ENCODE data around the gene UNCX.
"Not testable (repeated sequence)": the region's sequence is repeated elsewhere in the genome, so short reads cannot be mapped to it uniquely, and the experiment has no call there.

The UNCX gene

DNA sequence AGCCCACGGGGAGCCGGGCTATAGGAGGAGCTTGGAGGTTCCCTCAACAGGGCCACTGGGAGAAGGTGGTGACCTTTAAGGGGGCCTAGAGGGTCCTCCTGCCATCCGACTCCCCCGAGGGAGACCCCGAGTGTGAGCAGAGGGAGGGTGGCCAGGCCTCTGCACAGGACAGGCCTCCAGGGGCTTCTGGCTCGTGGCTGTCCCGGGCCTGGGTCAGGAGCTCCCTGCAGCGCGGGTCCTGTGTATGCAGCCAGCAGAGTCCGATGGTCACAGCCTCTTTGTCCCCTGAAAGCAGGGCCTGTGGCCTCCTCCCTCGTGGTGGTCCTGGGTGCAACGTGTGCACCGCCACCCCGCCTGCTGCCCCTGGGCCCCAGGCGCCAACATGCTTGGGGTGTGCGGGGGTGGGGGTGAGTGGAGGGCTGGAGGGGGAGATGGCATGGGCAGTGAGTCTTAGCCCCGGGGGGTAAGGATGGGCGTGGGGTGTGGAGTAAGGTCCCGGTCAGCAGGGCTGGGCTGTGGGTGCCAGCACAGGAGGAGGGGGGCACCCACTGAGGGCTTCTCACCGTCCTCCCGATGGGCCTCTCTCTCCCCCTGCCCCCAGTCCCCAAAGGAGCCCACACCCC, 27.1 kb downstream of the UNCX start:
- H3K27ac ChIP-seq (ENCODE audit: low read depth in 2 of 2, low read length in 2 of 2), result no peak overlapping the region
- H3K4me1 ChIP-seq (ENCODE audit: control insufficient read depth in 2 of 2, insufficient read depth in 2 of 2, low read length in 2 of 2), result no peaks in the 10 kb centered on the region
- no peaks in the 10 kb centered on the region for H3K36me3 ChIP-seq (ENCODE audit: control insufficient read depth in 2 of 2, insufficient read depth in 2 of 2, low read length in 2 of 2)
- no peak overlapping the region for H3K9ac ChIP-seq (ENCODE audit: low read depth in 1 of 2, low read length in 2 of 2)
- H3K27me3 ChIP-seq (ENCODE audit: control insufficient read depth in 2 of 2, insufficient read depth in 2 of 2, low read length in 2 of 2), result peaks cover 6 to 17% of the 10 kb centered on the region in 2 donors
- no peak overlapping the region for H3K4me3 ChIP-seq (ENCODE audit: low read length in 2 of 2)
- no peaks in the 10 kb centered on the region for H3K9me3 ChIP-seq (ENCODE audit: control insufficient read depth in 2 of 2, low read length in 2 of 2)

- Histone ChIP-seq H3K9me3 (ENCODE audit: control insufficient read depth in 2 of 2, low read length in 2 of 2) (no peaks in the 10 kb centered on the region), H3K4me3 (ENCODE audit: low read length in 2 of 2) (no peak overlapping the region), H3K4me1 (ENCODE audit: control insufficient read depth in 2 of 2, insufficient read depth in 2 of 2, low read length in 2 of 2) (no peaks in the 10 kb centered on the region), H3K36me3 (ENCODE audit: control insufficient read depth in 2 of 2, insufficient read depth in 2 of 2, low read length in 2 of 2) (no peaks in the 10 kb centered on the region), H3K9ac (ENCODE audit: low read depth in 1 of 2, low read length in 2 of 2) (no peak overlapping the region), H3K27me3 (ENCODE audit: control insufficient read depth in 2 of 2, insufficient read depth in 2 of 2, low read length in 2 of 2) (peaks cover 6 to 17% of the 10 kb centered on the region in 2 donors), H3K27ac (ENCODE audit: low read depth in 2 of 2, low read length in 2 of 2) (no peak overlapping the region)
These were observed 27.6 kb downstream of the UNCX start for GRCh38 chr7:1260244-1260635.

- H3K4me1 ChIP-seq (ENCODE audit: control insufficient read depth in 2 of 2, insufficient read depth in 2 of 2, low read length in 2 of 2); H3K36me3 ChIP-seq (ENCODE audit: control insufficient read depth in 2 of 2, insufficient read depth in 2 of 2, low read length in 2 of 2); H3K4me3 ChIP-seq (ENCODE audit: low read length in 2 of 2); H3K9me3 ChIP-seq (ENCODE audit: control insufficient read depth in 2 of 2, low read length in 2 of 2); H3K27ac ChIP-seq (ENCODE audit: low read depth in 2 of 2, low read length in 2 of 2); H3K9ac ChIP-seq (ENCODE audit: low read depth in 1 of 2, low read length in 2 of 2): not testable (repeated sequence)
- H3K27me3 ChIP-seq (ENCODE audit: control insufficient read depth in 2 of 2, insufficient read depth in 2 of 2, low read length in 2 of 2), result peaks cover 6 to 14% of the 10 kb centered on the region in 2 donors
These were observed 28.4 kb downstream of the UNCX start for GRCh38 chr7:1261036-1261435.

GRCh38 chr7:1262441-1262840, 29.8 kb downstream of the UNCX start:
- no peak overlapping the region for H3K27ac ChIP-seq (ENCODE audit: low read depth in 2 of 2, low read length in 2 of 2)
- H3K27me3 ChIP-seq (ENCODE audit: control insufficient read depth in 2 of 2, insufficient read depth in 2 of 2, low read length in 2 of 2), result peaks cover 6 to 14% of the 10 kb centered on the region in 2 donors
- no peaks in the 10 kb centered on the region for H3K9me3 ChIP-seq (ENCODE audit: control insufficient read depth in 2 of 2, low read length in 2 of 2)
- no peaks in the 10 kb centered on the region for H3K4me1 ChIP-seq (ENCODE audit: control insufficient read depth in 2 of 2, insufficient read depth in 2 of 2, low read length in 2 of 2)
- H3K4me3 ChIP-seq (ENCODE audit: low read length in 2 of 2), result no peak overlapping the region
- no peaks in the 10 kb centered on the region for H3K36me3 ChIP-seq (ENCODE audit: control insufficient read depth in 2 of 2, insufficient read depth in 2 of 2, low read length in 2 of 2)
- H3K9ac ChIP-seq (ENCODE audit: low read depth in 1 of 2, low read length in 2 of 2), result no peak overlapping the region

GRCh38 chr7:1263391-1263951, 30.8 kb downstream of the UNCX start:
- Histone ChIP-seq H3K9ac (ENCODE audit: low read depth in 1 of 2, low read length in 2 of 2) (no peak overlapping the region), H3K36me3 (ENCODE audit: control insufficient read depth in 2 of 2, insufficient read depth in 2 of 2, low read length in 2 of 2) (no peaks in the 10 kb centered on the region), H3K4me1 (ENCODE audit: control insufficient read depth in 2 of 2, insufficient read depth in 2 of 2, low read length in 2 of 2) (no peaks in the 10 kb centered on the region), H3K9me3 (ENCODE audit: control insufficient read depth in 2 of 2, low read length in 2 of 2) (no peaks in the 10 kb centered on the region), H3K27ac (ENCODE audit: low read depth in 2 of 2, low read length in 2 of 2) (no peak overlapping the region), H3K4me3 (ENCODE audit: low read length in 2 of 2) (no peak overlapping the region), H3K27me3 (ENCODE audit: control insufficient read depth in 2 of 2, insufficient read depth in 2 of 2, low read length in 2 of 2) (peaks cover 5 to 14% of the 10 kb centered on the region in 2 donors)

GRCh38 chr7:1264345-1265280, 31.9 kb downstream of the UNCX start:
- peaks cover 4 to 16% of the 10 kb centered on the region in 2 donors for H3K27me3 ChIP-seq (ENCODE audit: control insufficient read depth in 2 of 2, insufficient read depth in 2 of 2, low read length in 2 of 2)
- H3K27ac ChIP-seq (ENCODE audit: low read depth in 2 of 2, low read length in 2 of 2), result no peak overlapping the region
- H3K9me3 ChIP-seq (ENCODE audit: control insufficient read depth in 2 of 2, low read length in 2 of 2), result no peaks in the 10 kb centered on the region
- H3K4me3 ChIP-seq (ENCODE audit: low read length in 2 of 2), result no peak overlapping the region
- H3K4me1 ChIP-seq (ENCODE audit: control insufficient read depth in 2 of 2, insufficient read depth in 2 of 2, low read length in 2 of 2), result no peaks in the 10 kb centered on the region
- no peak overlapping the region for H3K9ac ChIP-seq (ENCODE audit: low read depth in 1 of 2, low read length in 2 of 2)
- no peaks in the 10 kb centered on the region for H3K36me3 ChIP-seq (ENCODE audit: control insufficient read depth in 2 of 2, insufficient read depth in 2 of 2, low read length in 2 of 2)

DNA sequence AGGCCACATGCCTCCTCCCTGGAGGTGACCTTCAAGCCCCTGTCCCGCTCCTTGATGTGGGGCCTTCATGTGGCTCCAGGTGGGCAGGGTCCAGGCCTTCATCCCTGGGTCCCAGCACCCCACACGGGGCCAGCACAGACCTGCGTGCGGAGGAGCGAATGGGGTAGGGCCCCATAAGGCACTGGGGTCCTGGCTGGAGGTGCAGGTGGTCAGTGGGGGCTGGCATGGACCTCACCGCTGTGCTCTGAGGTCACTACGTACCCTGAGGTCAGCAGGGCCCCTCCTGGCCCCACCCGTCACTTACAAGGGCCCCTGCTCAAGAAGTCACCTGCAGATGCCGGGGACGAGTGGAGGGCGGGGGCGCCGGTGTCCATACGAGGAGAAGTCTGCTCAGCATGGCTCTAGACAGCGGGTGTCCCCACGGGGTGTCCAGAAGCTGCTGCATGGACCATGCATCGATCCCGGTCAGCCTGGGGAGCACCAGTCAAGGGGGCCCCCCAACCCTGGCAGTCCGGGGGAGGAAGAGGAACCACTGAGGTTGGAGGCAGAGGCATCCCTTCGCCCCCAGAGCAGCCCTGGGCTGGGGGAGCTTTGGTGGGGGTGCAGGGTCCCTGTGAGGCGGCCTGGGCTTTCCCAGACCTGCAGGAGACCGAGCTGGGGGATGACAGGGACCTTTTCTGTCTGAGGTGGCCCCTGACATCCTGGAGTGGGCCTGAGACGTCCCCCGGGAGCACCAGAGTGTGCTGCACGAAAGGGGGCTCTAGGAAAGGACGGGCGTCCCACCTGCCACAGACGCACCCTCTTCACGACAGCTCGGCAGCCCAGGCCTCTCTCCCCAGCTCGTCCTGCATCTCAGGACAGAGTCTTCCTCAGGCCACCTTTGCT, 34.6 kb downstream of the UNCX start:
- Histone ChIP-seq H3K27ac (ENCODE audit: low read depth in 2 of 2, low read length in 2 of 2) (no peak overlapping the region), H3K4me1 (ENCODE audit: control insufficient read depth in 2 of 2, insufficient read depth in 2 of 2, low read length in 2 of 2) (no peaks in the 10 kb centered on the region), H3K9me3 (ENCODE audit: control insufficient read depth in 2 of 2, low read length in 2 of 2) (no peaks in the 10 kb centered on the region), H3K27me3 (ENCODE audit: control insufficient read depth in 2 of 2, insufficient read depth in 2 of 2, low read length in 2 of 2) (peaks cover 4 to 18% of the 10 kb centered on the region in 2 donors), H3K36me3 (ENCODE audit: control insufficient read depth in 2 of 2, insufficient read depth in 2 of 2, low read length in 2 of 2) (no peaks in the 10 kb centered on the region), H3K9ac (ENCODE audit: low read depth in 1 of 2, low read length in 2 of 2) (no peak overlapping the region), H3K4me3 (ENCODE audit: low read length in 2 of 2) (no peak overlapping the region)

DNA sequence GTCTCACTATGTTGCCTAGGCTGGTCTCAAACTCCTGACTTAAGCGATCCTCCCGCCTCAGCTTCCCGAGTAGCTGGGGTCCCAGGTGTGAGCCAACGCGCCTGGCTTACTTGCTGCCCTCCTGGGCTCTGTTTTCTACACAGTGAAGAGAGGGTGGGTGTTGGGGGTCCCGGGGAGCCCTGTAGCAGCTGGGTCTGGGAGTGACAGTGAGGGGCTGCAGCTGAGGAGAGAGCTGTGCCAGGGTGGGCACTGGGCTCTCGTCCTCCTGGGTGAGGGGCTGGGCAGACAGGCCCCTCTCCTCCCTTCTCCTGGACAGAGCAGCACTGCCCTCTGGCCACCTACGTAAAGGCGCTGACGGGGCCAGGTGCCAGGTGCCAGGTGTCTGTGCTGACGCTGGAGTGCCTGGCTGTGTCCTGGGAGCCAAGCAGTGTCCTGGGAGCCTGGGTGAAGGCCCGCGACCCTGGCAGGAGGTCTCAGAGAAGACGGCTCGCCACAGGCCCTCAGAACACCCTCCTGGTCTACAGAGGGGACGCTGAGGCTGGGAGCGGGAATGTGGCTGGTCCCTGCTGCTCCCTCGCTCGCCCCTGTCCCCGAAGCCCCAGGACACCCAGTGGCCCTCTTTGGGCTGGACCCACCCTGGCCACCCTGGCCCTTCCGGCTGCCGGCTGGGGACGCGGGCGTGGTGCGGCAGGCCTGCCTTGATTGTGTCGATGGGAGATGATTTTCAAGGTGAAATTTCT, 35.6 kb downstream of the UNCX start:
- H3K9me3 ChIP-seq (ENCODE audit: control insufficient read depth in 2 of 2, low read length in 2 of 2), result no peaks in the 10 kb centered on the region
- no peak overlapping the region for H3K4me3 ChIP-seq (ENCODE audit: low read length in 2 of 2)
- no peak overlapping the region for H3K9ac ChIP-seq (ENCODE audit: low read depth in 1 of 2, low read length in 2 of 2)
- no peaks in the 10 kb centered on the region for H3K36me3 ChIP-seq (ENCODE audit: control insufficient read depth in 2 of 2, insufficient read depth in 2 of 2, low read length in 2 of 2)
- H3K4me1 ChIP-seq (ENCODE audit: control insufficient read depth in 2 of 2, insufficient read depth in 2 of 2, low read length in 2 of 2), result no peaks in the 10 kb centered on the region
- H3K27me3 ChIP-seq (ENCODE audit: control insufficient read depth in 2 of 2, insufficient read depth in 2 of 2, low read length in 2 of 2), result peaks cover 3 to 18% of the 10 kb centered on the region in 2 donors
- H3K27ac ChIP-seq (ENCODE audit: low read depth in 2 of 2, low read length in 2 of 2), result no peak overlapping the region

- H3K9ac ChIP-seq (ENCODE audit: low read depth in 1 of 2, low read length in 2 of 2), result no peak overlapping the region
- H3K4me3 ChIP-seq (ENCODE audit: low read length in 2 of 2), result no peak overlapping the region
- no peak overlapping the region for H3K27ac ChIP-seq (ENCODE audit: low read depth in 2 of 2, low read length in 2 of 2)
- no peaks in the 10 kb centered on the region for H3K9me3 ChIP-seq (ENCODE audit: control insufficient read depth in 2 of 2, low read length in 2 of 2)
- H3K4me1 ChIP-seq (ENCODE audit: control insufficient read depth in 2 of 2, insufficient read depth in 2 of 2, low read length in 2 of 2), result no peaks in the 10 kb centered on the region
- peaks cover 2 to 18% of the 10 kb centered on the region in 2 donors for H3K27me3 ChIP-seq (ENCODE audit: control insufficient read depth in 2 of 2, insufficient read depth in 2 of 2, low read length in 2 of 2)
- H3K36me3 ChIP-seq (ENCODE audit: control insufficient read depth in 2 of 2, insufficient read depth in 2 of 2, low read length in 2 of 2), result no peaks in the 10 kb centered on the region
These were observed 36.2 kb downstream of the UNCX start for GRCh38 chr7:1268866-1269265.

All from mucosa of rectum (tissue), 2 donors.